HUDEP-2 (cell line): ENCODE results near the gene DCLK1.

Experiments used
- DNase-seq, 76 experiments: peaks; one replicate each; lab custom pipeline; 2025; ENCODE audit not compliant: unreplicated experiment in 76 of 76; lab: John Stamatoyannopoulos, UW

DCLK1 gene

DNA sequence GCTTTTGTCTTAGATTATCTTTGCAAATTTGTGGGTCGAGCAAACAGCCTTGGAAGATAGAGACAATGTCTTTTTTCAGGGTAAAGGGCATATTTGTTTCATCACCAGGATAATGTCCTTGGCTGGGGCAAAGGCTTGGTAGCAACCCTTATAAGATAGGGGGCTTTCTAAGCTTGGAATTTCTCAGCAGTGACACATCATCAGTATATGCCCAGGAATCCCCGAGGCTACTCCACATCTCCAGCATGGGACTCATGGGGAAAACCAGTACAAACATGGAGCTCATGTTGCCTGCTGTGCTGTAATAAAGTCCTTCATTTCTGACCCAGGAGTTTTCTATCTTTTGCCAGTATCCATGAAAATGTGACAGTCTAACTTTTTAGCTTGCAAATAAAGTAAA lies 77.1 kb downstream of the DCLK1 start:
- DNase-seq: no peak

DNA sequence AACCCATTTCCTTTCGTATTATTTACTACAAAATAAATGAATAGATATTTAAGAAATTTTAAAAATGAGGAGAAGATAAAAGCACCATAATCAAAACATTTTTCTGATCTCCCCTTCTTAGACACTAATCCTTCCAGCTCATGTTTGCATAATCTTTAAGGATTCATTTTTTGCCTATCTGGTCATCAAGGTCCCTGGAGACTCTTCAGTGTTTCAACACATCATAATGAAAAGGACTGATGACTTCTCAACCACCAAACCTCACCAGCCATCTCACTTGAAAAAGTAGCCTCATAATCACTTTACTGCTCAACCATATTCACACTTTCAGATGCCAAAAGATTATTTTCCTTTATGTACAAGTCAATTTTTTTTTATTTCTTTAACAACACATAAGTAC lies 80.1 kb downstream of the DCLK1 start:
- DNase-seq: no peak

DNA sequence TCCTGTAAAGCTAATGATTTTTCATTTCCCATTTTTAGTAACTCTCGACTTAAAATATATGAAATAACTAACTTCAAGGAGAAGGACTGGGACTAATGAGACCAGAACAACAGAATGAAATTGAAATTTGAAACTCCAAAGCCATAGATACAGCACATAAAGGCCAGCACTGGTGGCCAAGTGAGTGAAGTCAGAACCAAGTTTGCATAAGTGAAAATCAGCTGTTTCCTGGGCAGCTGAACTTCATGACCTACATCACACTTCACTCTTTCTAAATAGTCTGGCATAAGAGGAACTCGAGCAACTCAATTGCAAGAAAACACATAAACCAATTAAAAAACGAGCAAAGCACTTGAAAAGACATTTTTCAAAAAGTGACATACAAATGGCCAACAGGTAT lies 84.5 kb downstream of the DCLK1 start:
- no peak for DNase-seq

DNA sequence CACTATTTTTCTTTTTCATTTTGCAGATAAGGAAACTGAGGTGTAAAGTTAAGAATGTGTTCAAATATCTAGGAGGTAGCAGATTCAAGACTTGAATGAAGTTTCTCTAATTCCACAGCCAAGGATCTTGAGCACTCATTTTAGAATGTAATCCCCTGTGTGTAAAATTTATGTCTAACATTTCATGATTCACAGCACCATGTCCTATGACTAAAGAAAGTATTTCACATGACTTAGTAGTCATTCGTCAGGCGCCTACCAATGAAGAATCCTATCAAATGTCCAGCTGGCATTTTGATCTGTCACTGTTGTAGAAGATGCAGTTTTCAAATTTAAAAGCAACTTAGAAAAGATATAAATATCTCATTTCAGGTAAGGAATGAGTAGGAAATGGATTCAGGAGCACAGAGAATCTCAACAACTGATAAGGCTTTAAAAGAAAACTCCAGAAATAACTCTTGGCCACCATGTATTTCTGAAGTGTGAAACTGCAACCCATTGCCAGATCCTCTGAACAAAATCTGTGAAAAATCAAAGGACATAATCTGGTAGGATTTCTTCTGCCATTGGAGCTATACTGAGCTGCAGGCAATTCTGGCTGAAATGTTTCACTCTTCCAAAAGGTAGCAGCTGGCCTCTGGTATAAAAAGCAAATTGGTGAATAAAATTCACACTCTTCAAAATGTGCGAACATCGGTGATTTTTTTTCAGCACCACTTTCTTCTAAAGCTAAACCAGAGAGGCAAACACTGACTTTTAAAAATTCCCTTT lies 92.2 kb downstream of the DCLK1 start:
- DNase-seq: no peak

DNA sequence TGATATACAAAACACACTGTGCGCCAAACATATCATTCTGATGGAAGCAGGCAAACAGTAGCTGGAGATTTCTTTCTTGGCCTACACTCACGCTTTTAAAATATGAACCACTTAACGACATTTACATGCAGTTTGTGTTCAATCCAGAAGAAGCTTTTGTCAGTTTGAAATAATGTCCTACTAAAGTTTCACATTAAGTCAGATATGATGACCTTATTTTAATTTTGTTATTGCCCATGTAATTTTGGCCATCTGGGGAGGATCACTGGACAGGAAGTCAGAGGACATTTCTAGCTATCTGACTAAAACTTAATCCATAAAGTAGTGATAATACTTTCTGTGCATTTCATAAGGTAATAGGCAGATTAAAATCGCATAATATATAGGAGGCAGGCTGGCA lies 98.1 kb downstream of the DCLK1 start:
- DNase-seq: no peak

DNA sequence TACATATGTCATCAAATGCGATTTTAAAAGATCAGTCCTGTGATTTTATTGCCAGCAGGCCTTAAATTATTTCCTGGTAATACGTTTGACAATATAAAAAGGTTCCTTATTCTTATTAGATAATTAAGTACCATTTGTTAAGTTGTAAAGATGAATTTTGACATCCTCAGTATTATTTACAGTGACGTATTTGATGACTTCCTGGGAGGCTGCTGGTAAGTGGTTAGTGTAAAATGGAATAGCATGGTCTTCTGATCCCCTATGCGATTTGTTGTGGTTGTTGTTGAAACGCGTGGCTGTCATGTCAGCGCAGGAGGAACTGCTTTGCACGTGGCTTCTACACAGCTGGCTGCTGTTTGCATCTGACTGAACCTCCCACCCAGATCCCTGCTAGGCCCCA lies 99.7 kb downstream of the DCLK1 start:
- DNase-seq: no peak

DNA sequence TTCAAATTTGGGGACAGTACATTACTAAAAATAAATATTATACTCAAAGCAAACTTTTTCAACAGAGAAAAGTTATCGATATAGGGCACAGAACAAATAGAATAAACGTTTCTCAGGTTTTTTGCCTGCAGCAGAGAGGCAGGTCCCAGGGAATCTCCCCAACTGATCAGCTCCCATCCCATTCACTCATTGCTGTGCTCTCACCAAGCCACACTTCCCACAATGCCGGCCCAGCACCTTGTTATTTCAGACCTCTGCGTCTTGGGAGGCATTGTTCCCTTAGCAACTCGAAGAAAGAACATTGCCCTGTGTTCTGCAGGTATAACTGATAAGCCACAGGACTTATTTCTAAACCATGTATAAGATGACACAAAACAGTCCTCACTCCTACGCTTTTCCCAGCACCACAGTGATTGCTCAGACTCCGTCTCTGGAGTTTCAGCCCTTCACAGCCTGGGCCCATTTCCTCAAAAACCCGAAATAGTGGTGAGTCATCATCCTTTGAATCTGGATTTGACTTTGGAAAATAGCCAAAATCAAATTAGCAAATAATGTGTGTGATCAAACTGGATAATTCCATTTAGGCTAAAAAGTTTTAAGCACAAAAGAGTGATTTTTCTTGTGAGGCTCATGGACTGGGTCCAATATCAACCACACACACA lies 100.4 kb downstream of the DCLK1 start:
- no peak for DNase-seq

DNA sequence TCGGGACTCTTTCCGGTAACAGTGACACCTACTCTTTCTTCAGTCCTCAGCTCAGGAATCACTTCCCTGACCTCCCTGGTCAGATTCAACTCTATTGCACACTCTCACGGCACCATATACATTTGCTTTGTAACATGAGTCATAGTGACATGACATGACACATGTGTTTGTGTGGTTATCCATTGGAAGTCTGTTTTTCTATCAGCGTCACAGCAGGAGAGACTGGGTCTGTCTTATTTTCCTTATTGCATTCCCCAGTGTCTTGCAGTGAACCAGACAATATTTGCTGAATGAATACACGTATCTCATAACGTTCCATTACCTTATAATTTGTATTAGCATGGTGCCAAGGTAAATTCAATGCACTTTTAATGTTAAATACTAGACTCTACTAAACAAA lies 102.0 kb downstream of the DCLK1 start:
- DNase-seq: no peak

DNA sequence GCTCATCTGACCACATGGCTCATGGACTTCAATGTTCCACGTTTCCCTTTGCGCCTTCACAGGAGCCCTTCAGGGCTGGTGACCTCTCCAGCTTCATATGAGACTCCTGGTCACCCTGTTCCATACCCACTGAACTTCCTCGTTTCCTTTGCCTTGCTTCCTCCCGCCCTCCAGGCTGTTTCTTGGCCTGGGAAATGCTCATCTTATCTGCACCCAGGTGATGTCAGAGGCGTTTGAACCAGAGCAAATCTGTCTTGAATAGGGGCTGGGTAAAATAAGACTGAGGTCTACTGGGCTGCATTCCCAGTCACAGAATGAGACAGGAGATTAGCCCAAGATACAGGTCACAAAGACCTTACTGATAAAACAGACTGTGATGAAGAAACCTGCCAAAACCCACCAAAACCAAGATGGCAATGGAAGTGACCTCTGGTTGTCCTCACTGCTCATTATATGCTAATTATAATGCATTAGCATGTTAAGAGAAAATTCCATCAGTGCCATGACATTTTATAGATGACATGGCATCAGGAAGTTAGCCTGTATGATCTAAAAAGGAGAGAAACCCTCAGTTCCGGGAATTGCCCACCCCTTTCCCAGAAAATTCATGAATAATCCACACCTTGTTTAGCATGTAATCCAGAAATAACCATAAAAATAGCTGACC lies 102.7 kb downstream of the DCLK1 start:
- DNase-seq: no peak

DNA sequence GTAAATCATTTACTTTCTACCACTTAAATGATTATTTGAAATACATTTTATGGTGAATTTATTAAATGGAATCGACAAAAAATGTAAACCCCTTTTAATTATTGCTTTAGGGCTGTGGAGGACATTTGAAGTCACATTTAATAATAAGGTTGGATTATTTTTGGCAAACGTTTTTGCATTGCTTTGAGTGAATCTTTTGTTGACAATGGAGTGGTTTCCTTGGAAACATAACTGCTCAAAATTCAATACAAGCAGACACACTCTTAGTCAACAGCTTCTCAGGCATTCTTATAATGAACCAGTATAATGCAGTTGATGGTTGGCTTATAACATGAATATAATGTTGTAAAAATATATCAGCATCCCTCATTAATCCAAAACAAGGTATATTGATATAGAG lies 104.7 kb downstream of the DCLK1 start:
- no peak for DNase-seq

DNA sequence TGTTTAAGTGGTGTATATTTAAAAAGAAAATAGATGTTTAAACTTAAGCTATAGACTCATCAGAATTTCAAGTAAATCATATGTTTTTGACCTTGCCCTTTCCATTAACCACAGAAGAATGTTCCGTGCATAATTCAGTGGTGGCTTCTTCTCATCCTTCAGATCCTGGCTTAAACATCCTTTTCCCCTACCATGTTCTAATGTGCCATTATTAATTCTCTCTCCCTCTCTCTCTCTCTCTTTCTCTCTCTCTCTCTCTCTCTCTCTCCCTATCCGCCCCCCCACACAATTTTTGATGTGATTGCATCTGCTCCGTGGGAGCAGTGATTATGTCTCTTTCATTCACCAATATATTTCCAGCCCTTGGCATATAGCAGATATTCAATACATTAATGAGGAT lies 116.4 kb downstream of the DCLK1 start:
- no peak for DNase-seq

DNA sequence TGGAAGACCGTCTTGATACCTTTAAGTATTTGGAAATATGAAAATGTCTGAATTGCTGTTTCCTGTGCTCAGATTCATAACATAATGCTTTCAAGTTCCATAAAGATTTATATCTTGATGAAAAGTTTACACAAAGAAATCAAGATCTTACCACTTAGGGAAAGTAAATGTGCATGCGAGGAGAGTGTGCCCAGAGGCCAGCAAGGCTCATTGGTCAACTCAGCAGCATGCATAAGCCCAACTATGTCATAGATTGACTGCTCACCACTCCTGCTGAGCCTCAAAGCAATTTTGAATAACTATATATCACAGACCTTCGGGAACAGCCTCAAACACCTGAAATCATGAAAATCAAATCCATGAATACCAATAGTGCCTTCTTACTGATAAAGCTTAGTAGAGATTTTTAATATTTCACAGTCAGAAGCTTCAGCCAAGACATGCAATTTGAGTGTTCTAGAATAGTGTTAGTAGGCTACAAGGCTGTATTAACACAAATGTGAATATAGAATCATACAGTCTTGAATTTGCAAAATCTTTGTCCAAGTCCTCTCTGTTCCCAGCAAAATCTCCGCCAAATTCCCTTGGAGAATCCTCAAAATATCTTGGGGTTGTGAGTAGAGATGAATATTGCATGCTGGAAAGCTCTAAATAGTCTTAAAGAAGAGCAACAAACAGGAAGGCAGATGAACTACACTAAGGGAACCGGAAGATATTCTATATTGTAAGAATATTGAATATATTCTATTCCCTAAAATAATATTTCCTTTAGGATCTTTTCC lies 124.1 kb downstream of the DCLK1 start:
- no peak for DNase-seq

DNA sequence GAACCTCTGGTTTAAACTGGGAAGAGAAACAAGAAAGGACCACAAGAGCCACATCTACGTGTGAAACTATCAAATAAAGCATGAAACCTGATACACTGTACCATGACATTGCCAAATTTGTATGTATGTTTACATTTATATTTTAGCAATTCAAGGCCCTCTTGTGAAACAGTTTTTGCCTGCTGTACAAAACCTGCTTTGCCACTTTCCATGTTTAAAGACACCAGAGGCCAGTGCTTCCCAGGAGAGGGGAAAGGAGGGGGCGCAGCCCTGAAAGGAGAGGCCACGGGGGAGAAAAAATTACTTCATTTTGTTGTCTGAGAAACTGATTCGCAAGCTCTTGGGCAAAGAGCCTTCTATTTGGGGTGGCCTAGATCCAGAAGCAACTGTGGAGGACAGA lies 124.8 kb downstream of the DCLK1 start:
- DNase-seq: no peak

DNA sequence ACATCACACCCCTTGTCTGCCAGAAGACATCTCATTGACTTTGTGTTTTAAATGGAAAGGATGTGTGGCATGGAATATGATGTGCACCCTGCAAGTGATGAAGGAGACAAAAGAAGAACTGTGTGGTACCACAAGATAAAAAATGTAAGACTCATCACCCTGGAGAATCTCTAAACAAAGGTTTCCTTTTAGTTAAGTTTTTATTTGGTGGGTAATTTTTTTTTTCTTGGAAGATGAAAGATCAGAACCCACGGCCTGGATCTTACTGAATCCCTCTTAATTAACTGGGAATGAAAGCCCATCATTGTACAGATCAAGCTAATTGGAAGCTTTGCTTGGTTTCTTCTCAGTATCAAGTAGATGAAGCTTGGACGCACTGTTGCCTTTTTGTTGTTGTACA lies 129.6 kb downstream of the DCLK1 start:
- no peak for DNase-seq

DNA sequence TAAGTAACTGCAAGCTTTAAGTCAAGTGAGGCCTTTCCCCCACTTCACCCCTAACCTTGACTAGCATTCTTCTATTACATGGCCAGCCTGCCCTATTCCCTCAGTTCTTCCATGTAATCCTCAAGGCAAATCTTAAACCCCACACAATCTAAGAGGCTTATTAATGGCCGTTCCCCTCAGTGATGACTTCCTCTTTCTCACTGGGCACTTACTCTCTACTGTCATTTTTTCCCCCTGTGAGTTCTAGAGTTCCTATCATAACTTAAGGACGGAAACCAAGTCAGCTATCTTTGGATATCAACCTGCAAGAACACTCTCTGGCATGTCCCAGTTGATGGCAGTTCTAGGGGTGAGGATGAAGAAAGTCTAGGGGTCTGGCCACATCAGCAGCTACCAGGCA lies 131.2 kb downstream of the DCLK1 start:
- DNase-seq: no peak

DNA sequence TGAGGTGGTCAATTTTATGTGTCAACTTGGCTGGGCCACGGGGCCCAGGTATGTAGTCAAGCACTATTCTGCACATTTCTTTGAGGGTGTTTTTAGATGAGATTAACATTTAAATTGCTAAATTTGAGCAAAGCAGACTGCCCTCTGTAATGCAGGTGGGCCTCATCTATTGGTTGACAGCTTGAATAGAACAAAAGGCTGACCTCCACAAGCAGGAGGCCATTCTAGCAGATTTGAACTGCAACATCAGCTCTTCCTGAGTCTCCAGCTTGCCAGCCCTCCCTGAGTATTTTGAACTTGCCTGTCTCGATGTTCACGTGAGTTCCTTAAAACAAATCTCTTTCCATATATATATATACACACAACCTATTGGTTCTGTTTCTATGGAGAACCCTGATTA lies 134.8 kb downstream of the DCLK1 start:
- no peak for DNase-seq

DNA sequence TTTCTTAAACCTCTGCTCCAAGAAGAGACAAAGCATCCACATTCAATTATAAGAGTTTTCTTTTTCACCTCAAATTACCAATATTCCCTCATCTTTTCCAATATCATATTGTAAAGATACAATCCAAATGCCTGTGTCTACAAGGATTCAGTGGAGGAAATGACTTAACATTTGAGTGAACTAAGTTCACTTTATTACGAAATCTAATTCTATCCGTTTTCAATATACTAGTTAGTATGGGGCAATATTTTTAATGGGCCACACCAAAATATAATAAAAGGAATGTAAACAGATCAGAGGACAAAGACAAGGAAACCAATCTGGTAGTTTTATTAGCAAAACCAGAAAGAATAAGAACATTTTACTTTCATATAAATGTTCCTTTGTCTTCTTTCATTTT lies 136.0 kb downstream of the DCLK1 start:
- no peak for DNase-seq

DNA sequence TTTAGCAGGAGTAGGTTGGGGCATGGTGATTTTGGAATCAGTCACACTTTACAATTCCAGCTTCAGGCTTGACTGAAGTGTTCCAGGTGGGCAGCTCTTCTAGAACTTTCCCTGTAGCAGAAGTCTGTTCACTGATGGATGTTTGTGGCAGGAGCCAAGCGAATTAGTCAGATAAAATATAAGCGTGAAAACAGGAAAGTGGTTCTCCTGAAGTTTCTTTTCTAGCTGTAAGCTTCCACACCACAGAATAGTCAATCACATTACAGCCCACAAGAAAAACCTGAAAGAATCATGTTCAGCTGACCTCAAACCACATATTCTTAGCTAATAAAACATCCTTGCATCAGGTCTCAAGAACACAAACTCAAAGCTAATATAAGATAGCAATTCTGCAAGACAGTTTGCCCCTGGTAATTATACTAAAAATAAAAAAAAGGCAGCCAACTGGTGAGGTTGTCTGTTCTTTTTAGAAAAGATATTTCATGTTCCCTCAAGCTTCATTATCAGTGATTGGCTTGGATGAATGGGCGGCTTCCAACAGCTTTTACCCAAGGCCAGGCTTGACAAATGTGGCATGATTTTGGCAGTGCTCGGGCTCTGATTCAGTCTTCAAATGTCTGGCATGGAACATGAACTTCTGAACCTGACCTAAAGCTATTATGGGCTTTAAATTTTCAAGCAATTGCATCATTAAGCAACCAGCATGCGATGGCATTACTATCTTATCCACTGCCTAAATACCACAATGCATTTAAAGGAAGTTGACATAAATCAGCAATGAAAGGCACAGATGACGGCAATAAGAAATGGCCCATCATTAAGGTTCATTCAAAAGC lies 136.8 kb downstream of the DCLK1 start:
- DNase-seq: no peak

DNA sequence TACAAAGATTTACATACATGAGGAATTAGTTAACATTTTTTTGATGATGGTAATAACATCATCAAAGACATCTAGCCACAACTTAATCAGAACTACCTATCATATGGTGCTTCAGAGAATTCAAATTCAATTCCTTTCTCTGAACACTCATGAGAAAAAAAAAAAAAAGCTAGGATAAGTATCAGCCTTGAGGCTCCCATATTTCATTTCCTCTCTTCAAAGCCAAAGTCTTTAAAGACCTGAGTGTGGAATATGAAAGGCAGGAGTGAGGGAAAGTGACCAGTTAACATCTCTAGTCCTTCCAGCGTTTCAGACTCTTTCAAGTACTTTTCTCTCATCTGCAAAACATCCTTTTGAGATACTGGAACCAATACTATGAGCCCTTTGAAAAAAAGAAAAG lies 137.5 kb downstream of the DCLK1 start:
- DNase-seq: no peak

DNA sequence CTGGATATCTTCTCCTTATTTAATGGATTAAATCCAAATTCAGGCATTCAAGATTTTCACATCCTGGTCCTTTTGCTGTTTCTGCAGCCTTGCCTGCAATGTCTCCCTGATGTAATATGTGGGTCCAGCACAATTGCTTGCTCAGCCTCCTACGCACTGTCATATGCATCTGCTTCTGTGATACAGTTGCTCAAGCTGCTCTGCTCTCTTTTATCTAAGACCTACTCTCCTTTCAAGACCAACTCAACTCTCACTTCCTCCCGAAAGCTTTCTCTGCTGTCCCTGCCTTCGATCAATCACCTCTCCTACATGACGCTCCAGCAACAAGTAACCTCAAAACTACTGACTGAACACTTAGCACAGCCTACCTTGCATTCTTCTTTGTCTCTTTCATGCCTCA lies 138.2 kb downstream of the DCLK1 start:
- no peak for DNase-seq
